ENCODE measurements around the gene DPPA3. TPM values are rescaled to one million over a fixed set of nuclear protein-coding genes. Genes with fewer than 3 reads are reported as not detected.

Gene DPPA3
- total and polyA plus RNA-seq, 2 of the 13 experiments (the other 11 are each of a cell fraction or from before 2014, with no cell fraction given) = not detected

DNA sequence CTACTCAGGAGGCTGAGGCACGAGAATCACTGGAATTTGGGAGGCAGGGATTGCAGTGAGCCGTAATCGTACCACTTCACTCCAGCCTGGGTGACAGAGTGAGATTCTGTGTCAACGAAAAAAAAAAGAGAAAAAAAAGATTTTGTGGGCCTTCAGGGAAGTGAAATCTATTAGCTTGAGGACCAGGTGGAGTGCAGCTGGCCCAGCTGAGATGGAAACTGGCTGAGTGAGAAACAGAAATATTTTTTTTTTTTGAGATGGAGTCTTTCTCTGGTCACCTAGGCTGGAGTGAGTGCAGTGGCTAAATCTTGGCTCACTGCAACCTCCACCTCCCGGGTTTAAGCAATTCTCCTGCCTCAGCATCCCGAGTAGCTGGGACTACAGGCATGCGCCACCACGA is 38.2 kb downstream of the DPPA3 start:
- DNase-seq (ENCODE audit: low spot score) (no peak), ATAC-seq (no peak), FAIRE-seq (no peak)
- 50% methylated on average over 8 of the region's 8 CpGs for WGBS (ENCODE audit: low lambda C conversion rate)
- peaks cover 0 to 4% of the 10 kb centered on the region in 2 experiments; a peak in 1 of 5 replicates for H3K27me3 ChIP-seq (ENCODE audit: control insufficient read depth in 1 of 2, insufficient read depth in 2 of 2, low read length in 2 of 2)
- CTCF ChIA-PET (ENCODE audit: low intra/inter-chr PET ratio, low total read pairs) = no interaction called here
- no peaks in the 10 kb centered on the region for H3K79me2 ChIP-seq (ENCODE audit: insufficient read depth, low read length)
- no peak overlapping the region for H3K4me2 ChIP-seq (ENCODE audit: low read depth, low read length)
- H3K4me3 ChIP-seq (replicated peaks in 1 of 3; ENCODE audit: insufficient read depth in 1 of 3, low read depth in 2 of 3, low read length in 3 of 3) = no peak overlapping the region
- H4K20me1 ChIP-seq (ENCODE audit: insufficient read depth, low read length) = no peaks in the 10 kb centered on the region
- no peaks in the 10 kb centered on the region for H3K9me3 ChIP-seq (ENCODE audit: low read length)
- no peaks in the 10 kb centered on the region for H3K36me3 ChIP-seq (replicated peaks in 1 of 2; ENCODE audit: control insufficient read depth in 1 of 2, insufficient read depth in 2 of 2, low read length in 2 of 2)
- no peaks in the 10 kb centered on the region for H3K4me1 ChIP-seq (ENCODE audit: insufficient read depth, low read length)
- intact Hi-C loops (cut with micrococcal nuclease; ENCODE audit: unreplicated experiment) (no loop called here), in situ Hi-C loops (cut with HindIII; ENCODE audit: extremely low pct_ligation_motif_present, low pct_unique_long_range_greater_than_20kb) (no loop called here)
- H3K27ac ChIP-seq (ENCODE audit: extremely low read length, insufficient read depth, low read length) = no peak overlapping the region
- POLR2A ChIA-PET = no interaction called here
- no peak overlapping the region for H3K9ac ChIP-seq (ENCODE audit: insufficient read depth, low read depth, low read length)
- no TSS peak for BruUV-seq (replicated peaks)
- TF ChIP-seq SP1 (IDR thresholded peaks at IDR 0.05) (no peak), SP1 (CRISPR knock-in tag; IDR thresholded peaks at IDR 0.05) (no peak)
- no peak overlapping the region for H2AFZ ChIP-seq (ENCODE audit: low read length)

DNA sequence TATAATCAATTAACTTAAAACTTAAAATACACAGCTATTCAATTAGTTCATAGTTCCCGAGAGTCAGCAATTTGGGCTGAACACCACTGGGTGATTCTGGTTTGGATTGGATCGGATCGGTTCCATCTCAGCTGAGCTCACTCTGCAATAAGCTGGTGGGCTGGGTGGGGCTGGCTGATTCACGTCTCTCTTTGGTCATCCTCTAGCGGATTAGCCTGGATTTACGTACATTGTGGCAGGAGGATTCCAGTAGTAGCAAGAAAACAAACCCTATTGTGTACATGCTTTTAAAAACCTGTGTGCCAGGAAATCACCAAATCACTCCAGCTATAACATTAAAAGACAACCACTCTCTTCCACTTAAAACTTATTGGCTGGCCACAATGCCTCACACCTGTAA is 39.1 kb downstream of the DPPA3 start:
- TF ChIP-seq TAF1 (CRISPR knock-in tag; IDR thresholded peaks at IDR 0.05) (no peak), NBN (conservative IDR thresholded peaks at IDR 0.05) (no peak), U2AF1 (optimal IDR thresholded peaks at IDR 0.05; ENCODE audit: low read depth, low read length) (no peak), ZNF317 (CRISPR knock-in tag; IDR thresholded peaks at IDR 0.05) (no peak), TGIF2 (CRISPR knock-in tag; IDR thresholded peaks at IDR 0.05) (no peak), MAFK (conservative IDR thresholded peaks at IDR 0.05 in 1 of 2, IDR thresholded peaks at IDR 0.05 in 1 of 2; ENCODE audit: low read length in 2 of 2) (0 out of 4 replicates have a peak, but pooled peaks of 1 of the 2 experiments have one; percentile 27), ZNF275 (CRISPR knock-in tag; IDR thresholded peaks at IDR 0.05; ENCODE audit: borderline replicate concordance) (no peak)
- no peak for FAIRE-seq
- no peak overlapping the region for H3K4me2 ChIP-seq (ENCODE audit: low read depth, low read length)
- ChIA-PET CTCF (ENCODE audit: low intra/inter-chr PET ratio, low total read pairs) (no interaction called here), POLR2A (no interaction called here)
- H3K4me1 ChIP-seq (ENCODE audit: insufficient read depth, low read length) = no peaks in the 10 kb centered on the region
- no peaks in the 10 kb centered on the region for H4K20me1 ChIP-seq (ENCODE audit: insufficient read depth, low read length)
- no peak for ATAC-seq
- H3K9me3 ChIP-seq (ENCODE audit: low read length) = no peaks in the 10 kb centered on the region
- no peak overlapping the region for H3K27ac ChIP-seq (ENCODE audit: extremely low read length, insufficient read depth, low read length)
- no peak overlapping the region for H3K9ac ChIP-seq (ENCODE audit: insufficient read depth, low read depth, low read length)
- H3K4me3 ChIP-seq (replicated peaks in 1 of 3; ENCODE audit: insufficient read depth in 1 of 3, low read depth in 2 of 3, low read length in 3 of 3) = no peak overlapping the region
- intact Hi-C loops (cut with micrococcal nuclease; ENCODE audit: unreplicated experiment) (no loop called here), in situ Hi-C loops (cut with HindIII; ENCODE audit: extremely low pct_ligation_motif_present, low pct_unique_long_range_greater_than_20kb) (no loop called here)
- WGBS (ENCODE audit: low lambda C conversion rate) = 37% methylated on average over 6 of the region's 6 CpGs
- no peaks in the 10 kb centered on the region for H3K79me2 ChIP-seq (ENCODE audit: insufficient read depth, low read length)
- no peak overlapping the region for H2AFZ ChIP-seq (ENCODE audit: low read length)
- BruUV-seq (replicated peaks) = no TSS peak
- H3K27me3 ChIP-seq (ENCODE audit: control insufficient read depth in 1 of 2, insufficient read depth in 2 of 2, low read length in 2 of 2) = peaks cover 0 to 4% of the 10 kb centered on the region in 2 experiments; a peak in 1 of 5 replicates
- no peaks in the 10 kb centered on the region for H3K36me3 ChIP-seq (replicated peaks in 1 of 2; ENCODE audit: control insufficient read depth in 1 of 2, insufficient read depth in 2 of 2, low read length in 2 of 2)
- no peak for DNase-seq (ENCODE audit: low spot score)

Measured in HepG2 (cell line).